Neural cell (in vitro differentiated cells): Measurements from ENCODE around the gene LY6G6C.

ENCODE experiments used
- EP300 ChIP-seq: fragments of 450-650 bp; conservative IDR thresholded peaks from 2 replicates; pipeline ENCODE4 v1.6.1; 2014; ENCODE audit warnings: antibody characterized with exemption, mild to moderate bottlenecking, moderate library complexity; ENCODE audit not compliant: poor library complexity, severe bottlenecking
- EZH2 ChIP-seq: fragments of 200-600, 300-800 bp; shearing (Covaris generic), sonication (generic); IDR thresholded peaks from 2 replicates; pipeline ENCODE4 v1.6.1; 2014; ENCODE audit warnings: antibody characterized with exemption, low read length, borderline replicate concordance, mild to moderate bottlenecking; ENCODE audit not compliant: insufficient read depth, poor library complexity, severe bottlenecking
- MXI1 ChIP-seq: fragments of 450-650 bp; conservative IDR thresholded peaks from 2 replicates; pipeline ENCODE4 v1.6.1; 2014; ENCODE audit warnings: antibody characterized with exemption, mild to moderate bottlenecking; ENCODE audit not compliant: poor library complexity, severe bottlenecking
- TAF1 ChIP-seq: IDR thresholded peaks from 2 replicates; pipeline ENCODE4 v1.6.1; 2012; ENCODE audit warnings: low read depth
- TF ChIP-seq, protein P1 (sequence below): fragments of 450-650 bp; IDR thresholded peaks from 2 replicates; pipeline ENCODE4 v1.5.1; 2014; ENCODE audit warnings: antibody characterized with exemption, mild to moderate bottlenecking, moderate library complexity; ENCODE audit not compliant: poor library complexity, severe bottlenecking
- TF ChIP-seq, protein P2 (sequence below): IDR thresholded peaks from 2 replicates; pipeline ENCODE4 v1.6.1; 2012; ENCODE audit warnings: borderline replicate concordance

GRCh38 chr6:31692353-31692752 is 29.2 kb downstream of the LY6G6C start:
- no peak for TF ChIP-seq EP300
- TF ChIP-seq, protein P1, sequence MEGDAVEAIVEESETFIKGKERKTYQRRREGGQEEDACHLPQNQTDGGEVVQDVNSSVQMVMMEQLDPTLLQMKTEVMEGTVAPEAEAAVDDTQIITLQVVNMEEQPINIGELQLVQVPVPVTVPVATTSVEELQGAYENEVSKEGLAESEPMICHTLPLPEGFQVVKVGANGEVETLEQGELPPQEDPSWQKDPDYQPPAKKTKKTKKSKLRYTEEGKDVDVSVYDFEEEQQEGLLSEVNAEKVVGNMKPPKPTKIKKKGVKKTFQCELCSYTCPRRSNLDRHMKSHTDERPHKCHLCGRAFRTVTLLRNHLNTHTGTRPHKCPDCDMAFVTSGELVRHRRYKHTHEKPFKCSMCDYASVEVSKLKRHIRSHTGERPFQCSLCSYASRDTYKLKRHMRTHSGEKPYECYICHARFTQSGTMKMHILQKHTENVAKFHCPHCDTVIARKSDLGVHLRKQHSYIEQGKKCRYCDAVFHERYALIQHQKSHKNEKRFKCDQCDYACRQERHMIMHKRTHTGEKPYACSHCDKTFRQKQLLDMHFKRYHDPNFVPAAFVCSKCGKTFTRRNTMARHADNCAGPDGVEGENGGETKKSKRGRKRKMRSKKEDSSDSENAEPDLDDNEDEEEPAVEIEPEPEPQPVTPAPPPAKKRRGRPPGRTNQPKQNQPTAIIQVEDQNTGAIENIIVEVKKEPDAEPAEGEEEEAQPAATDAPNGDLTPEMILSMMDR, result no peak
- TF ChIP-seq MXI1, result no peak
- TF ChIP-seq, protein P2, sequence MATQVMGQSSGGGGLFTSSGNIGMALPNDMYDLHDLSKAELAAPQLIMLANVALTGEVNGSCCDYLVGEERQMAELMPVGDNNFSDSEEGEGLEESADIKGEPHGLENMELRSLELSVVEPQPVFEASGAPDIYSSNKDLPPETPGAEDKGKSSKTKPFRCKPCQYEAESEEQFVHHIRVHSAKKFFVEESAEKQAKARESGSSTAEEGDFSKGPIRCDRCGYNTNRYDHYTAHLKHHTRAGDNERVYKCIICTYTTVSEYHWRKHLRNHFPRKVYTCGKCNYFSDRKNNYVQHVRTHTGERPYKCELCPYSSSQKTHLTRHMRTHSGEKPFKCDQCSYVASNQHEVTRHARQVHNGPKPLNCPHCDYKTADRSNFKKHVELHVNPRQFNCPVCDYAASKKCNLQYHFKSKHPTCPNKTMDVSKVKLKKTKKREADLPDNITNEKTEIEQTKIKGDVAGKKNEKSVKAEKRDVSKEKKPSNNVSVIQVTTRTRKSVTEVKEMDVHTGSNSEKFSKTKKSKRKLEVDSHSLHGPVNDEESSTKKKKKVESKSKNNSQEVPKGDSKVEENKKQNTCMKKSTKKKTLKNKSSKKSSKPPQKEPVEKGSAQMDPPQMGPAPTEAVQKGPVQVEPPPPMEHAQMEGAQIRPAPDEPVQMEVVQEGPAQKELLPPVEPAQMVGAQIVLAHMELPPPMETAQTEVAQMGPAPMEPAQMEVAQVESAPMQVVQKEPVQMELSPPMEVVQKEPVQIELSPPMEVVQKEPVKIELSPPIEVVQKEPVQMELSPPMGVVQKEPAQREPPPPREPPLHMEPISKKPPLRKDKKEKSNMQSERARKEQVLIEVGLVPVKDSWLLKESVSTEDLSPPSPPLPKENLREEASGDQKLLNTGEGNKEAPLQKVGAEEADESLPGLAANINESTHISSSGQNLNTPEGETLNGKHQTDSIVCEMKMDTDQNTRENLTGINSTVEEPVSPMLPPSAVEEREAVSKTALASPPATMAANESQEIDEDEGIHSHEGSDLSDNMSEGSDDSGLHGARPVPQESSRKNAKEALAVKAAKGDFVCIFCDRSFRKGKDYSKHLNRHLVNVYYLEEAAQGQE, result no peak
- no peak for TF ChIP-seq EZH2
- no peak for TF ChIP-seq TAF1
